ENCODE data around the gene DECR2.

DNA sequence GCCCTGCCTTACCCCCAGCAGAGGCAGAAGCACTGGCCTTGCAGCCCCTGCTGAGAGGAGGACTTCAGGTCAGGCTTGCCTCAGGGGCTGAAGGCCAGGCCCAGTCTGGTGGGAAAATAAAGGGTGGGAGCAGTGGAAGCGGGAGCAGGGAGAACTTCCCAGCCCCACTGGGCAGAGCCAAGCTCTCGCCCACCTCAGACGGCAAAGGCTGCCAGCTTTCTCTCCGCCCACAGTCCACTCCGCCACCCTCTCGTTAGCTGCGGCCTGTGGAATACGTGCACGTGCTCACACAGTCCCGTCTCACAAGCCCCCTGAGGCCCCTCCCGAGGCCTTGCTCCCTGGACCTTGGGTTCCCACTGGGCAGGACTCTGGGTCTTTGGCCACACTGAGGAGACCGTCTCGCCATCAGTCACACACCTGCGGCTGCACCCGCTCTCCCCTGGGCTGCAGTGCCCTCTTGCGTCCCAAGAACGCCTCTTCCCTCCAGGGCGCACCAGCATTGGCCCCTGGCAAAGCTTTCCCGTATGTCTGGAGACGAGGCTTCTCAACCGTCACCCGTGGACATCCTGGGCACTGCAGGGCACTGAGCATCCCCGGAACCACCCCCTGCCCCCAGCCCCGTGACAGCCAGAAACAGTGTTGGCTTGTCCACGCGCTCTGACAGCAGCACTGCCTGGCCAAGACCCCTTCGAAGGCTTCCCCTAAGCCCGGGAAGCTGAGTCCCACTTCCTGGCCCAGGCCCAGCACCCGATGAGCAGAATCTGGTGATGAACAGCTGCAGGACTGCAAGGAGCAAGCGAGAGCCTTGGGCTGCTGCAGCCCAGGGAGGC, 39.6 kb upstream of the DECR2 start:
- TF ChIP-seq, protein P1, sequence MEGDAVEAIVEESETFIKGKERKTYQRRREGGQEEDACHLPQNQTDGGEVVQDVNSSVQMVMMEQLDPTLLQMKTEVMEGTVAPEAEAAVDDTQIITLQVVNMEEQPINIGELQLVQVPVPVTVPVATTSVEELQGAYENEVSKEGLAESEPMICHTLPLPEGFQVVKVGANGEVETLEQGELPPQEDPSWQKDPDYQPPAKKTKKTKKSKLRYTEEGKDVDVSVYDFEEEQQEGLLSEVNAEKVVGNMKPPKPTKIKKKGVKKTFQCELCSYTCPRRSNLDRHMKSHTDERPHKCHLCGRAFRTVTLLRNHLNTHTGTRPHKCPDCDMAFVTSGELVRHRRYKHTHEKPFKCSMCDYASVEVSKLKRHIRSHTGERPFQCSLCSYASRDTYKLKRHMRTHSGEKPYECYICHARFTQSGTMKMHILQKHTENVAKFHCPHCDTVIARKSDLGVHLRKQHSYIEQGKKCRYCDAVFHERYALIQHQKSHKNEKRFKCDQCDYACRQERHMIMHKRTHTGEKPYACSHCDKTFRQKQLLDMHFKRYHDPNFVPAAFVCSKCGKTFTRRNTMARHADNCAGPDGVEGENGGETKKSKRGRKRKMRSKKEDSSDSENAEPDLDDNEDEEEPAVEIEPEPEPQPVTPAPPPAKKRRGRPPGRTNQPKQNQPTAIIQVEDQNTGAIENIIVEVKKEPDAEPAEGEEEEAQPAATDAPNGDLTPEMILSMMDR (IDR thresholded peaks at IDR 0.05; ENCODE audit: insufficient read depth, low read length, poor library complexity, severe bottlenecking), result peak; percentile 62
- no peak for TF ChIP-seq EZH2phosphoT487 (conservative IDR thresholded peaks at IDR 0.05; ENCODE audit: low read length)

Data from SU-DHL-6 (cell line).